ENCODE data around the gene TTC28.

- TF ChIP-seq, protein P1, sequence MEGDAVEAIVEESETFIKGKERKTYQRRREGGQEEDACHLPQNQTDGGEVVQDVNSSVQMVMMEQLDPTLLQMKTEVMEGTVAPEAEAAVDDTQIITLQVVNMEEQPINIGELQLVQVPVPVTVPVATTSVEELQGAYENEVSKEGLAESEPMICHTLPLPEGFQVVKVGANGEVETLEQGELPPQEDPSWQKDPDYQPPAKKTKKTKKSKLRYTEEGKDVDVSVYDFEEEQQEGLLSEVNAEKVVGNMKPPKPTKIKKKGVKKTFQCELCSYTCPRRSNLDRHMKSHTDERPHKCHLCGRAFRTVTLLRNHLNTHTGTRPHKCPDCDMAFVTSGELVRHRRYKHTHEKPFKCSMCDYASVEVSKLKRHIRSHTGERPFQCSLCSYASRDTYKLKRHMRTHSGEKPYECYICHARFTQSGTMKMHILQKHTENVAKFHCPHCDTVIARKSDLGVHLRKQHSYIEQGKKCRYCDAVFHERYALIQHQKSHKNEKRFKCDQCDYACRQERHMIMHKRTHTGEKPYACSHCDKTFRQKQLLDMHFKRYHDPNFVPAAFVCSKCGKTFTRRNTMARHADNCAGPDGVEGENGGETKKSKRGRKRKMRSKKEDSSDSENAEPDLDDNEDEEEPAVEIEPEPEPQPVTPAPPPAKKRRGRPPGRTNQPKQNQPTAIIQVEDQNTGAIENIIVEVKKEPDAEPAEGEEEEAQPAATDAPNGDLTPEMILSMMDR (IDR thresholded peaks at IDR 0.05; ENCODE audit: insufficient read depth, low read depth, low read length) = no peak
- no peak for TF ChIP-seq EZH2 (IDR thresholded peaks at IDR 0.05; ENCODE audit: insufficient read depth, low read length)
Measured at GRCh38 chr22:28031383-28031922, 648.2 kb downstream of the TTC28 start.
